ENCODE results near the gene ADRB1. TPM values are rescaled to one million over a fixed set of nuclear protein-coding genes. Genes with fewer than 3 reads are reported as not detected.
A peak's percentile ranks its signal among the peaks of the same experiment; 100 is the strongest.

The ADRB1 gene
- total RNA-seq, 2 donors from 2014 or later: 0.27 to 0.42 TPM

GRCh38 chr10:114045136-114046086 lies 1.7 kb downstream of the ADRB1 start:
- ATAC-seq (ENCODE audit: insufficient number of reproducible peaks, low FRiP score, low read depth): no peak

GRCh38 chr10:114046087-114046458 lies 2.4 kb downstream of the ADRB1 start:
- ATAC-seq (ENCODE audit: insufficient number of reproducible peaks, low FRiP score, low read depth): no peak

More at GRCh38 chr10:114045136-114046086, 1.7 kb downstream of the ADRB1 start:
- peaks cover 10% of the 10 kb centered on the region for H3K27me3 ChIP-seq (replicated peaks; ENCODE audit: insufficient read depth)
- peak overlapping the region; percentile 59 for H3K4me3 ChIP-seq
- H3K36me3 ChIP-seq: no peaks in the 10 kb centered on the region
- H3K27ac ChIP-seq: no peak overlapping the region
- no peaks in the 10 kb centered on the region for H3K9me3 ChIP-seq
- DNase-seq (ENCODE audit: low spot score): no peak
- TF ChIP-seq CTCF (IDR thresholded peaks at IDR 0.05): no peak
- H3K4me1 ChIP-seq (ENCODE audit: control insufficient read depth in 1 of 2, low read depth in 2 of 2): peaks cover 3 to 13% of the 10 kb centered on the region in 2 donors

GRCh38 chr10:114048472-114048871 lies 4.8 kb downstream of the ADRB1 start:
- Histone ChIP-seq H3K4me3 (no peak overlapping the region), H3K27ac (no peak overlapping the region)

More at GRCh38 chr10:114046087-114046458, 2.4 kb downstream of the ADRB1 start:
- Histone ChIP-seq H3K4me3 (peak overlapping the region; percentile 59), H3K9me3 (no peaks in the 10 kb centered on the region), H3K27ac (no peak overlapping the region), H3K36me3 (no peaks in the 10 kb centered on the region), H3K4me1 (ENCODE audit: control insufficient read depth in 1 of 2, low read depth in 2 of 2) (peaks cover 3 to 13% of the 10 kb centered on the region in 2 donors), H3K27me3 (replicated peaks; ENCODE audit: insufficient read depth) (peaks cover 10% of the 10 kb centered on the region)
- DNase-seq (ENCODE audit: low spot score): no peak
- TF ChIP-seq CTCF (IDR thresholded peaks at IDR 0.05): no peak

DNA sequence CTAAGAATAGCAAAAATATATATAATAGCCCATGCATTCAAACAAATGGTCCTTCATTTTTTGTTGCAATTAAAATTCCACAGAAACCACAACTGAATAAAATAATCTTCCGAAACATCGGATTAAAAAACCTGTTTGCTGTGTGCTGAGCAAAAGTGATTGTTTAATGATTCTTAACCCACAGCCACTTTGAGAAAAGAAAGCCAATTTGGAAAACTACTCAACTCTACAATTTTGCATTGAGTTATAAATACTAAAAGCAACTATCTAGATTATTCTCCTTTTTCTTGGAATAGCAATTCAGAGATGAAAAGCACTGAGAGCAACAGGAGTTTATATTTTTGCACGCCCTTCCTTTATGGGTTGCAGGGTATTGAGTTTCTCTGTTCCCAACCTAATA lies 8.0 kb downstream of the ADRB1 start:
- H3K27ac ChIP-seq: no peak overlapping the region
- no peaks in the 10 kb centered on the region for H3K4me1 ChIP-seq (ENCODE audit: control insufficient read depth in 1 of 2, low read depth in 2 of 2)
- no peaks in the 10 kb centered on the region for H3K36me3 ChIP-seq
- DNase-seq (ENCODE audit: low spot score) (no peak), ATAC-seq (ENCODE audit: insufficient number of reproducible peaks, low FRiP score, low read depth) (no peak)
- no peaks in the 10 kb centered on the region for H3K27me3 ChIP-seq (replicated peaks; ENCODE audit: insufficient read depth)
- H3K9me3 ChIP-seq: no peaks in the 10 kb centered on the region
- TF ChIP-seq CTCF (IDR thresholded peaks at IDR 0.05): no peak
- H3K4me3 ChIP-seq: no peak overlapping the region

More at GRCh38 chr10:114048472-114048871, 4.8 kb downstream of the ADRB1 start:
- DNase-seq (ENCODE audit: low spot score): no peak
- H3K36me3 ChIP-seq: no peaks in the 10 kb centered on the region
- peaks cover 0 to 6% of the 10 kb centered on the region in 2 donors for H3K4me1 ChIP-seq (ENCODE audit: control insufficient read depth in 1 of 2, low read depth in 2 of 2)
- TF ChIP-seq CTCF (IDR thresholded peaks at IDR 0.05): no peak
- no peak for ATAC-seq (ENCODE audit: insufficient number of reproducible peaks, low FRiP score, low read depth)
- no peaks in the 10 kb centered on the region for H3K9me3 ChIP-seq
- H3K27me3 ChIP-seq (replicated peaks; ENCODE audit: insufficient read depth): peaks cover 5% of the 10 kb centered on the region

DNA sequence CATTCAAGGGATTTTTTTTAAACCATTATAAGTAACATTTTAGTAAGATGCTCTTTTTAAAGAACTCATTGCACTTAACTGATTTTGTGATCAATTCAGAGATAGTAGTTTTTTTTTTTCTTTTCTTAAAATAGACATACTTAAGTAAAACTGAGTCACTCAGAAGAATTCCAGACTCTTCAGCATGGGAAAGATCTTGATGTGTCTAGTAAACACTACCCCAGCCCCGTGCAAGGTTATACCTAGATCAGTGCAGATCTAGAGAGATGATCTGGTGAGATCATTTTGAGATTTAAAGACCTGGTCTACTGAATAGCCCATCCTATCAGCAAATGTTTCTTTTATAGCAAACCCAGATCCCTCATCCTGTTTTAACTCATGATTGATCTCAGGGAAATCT lies 8.6 kb downstream of the ADRB1 start:
- Histone ChIP-seq H3K36me3 (no peaks in the 10 kb centered on the region), H3K9me3 (no peaks in the 10 kb centered on the region), H3K4me3 (no peak overlapping the region), H3K4me1 (ENCODE audit: control insufficient read depth in 1 of 2, low read depth in 2 of 2) (no peaks in the 10 kb centered on the region), H3K27me3 (replicated peaks; ENCODE audit: insufficient read depth) (no peaks in the 10 kb centered on the region), H3K27ac (no peak overlapping the region)
- no peak for TF ChIP-seq CTCF (IDR thresholded peaks at IDR 0.05)
- DNase-seq (ENCODE audit: low spot score) (no peak), ATAC-seq (ENCODE audit: insufficient number of reproducible peaks, low FRiP score, low read depth) (no peak)
